Activated CD8-positive, alpha-beta memory T cell treated with anti-CD3 and anti-CD28 coated beads, Interleukin-2, amount 50 U/mL, for 4 hours (primary cell): ENCODE results near the gene RUFY3.

Experiments
- DNase-seq: peaks from one replicate; pipeline ENCODE4 v3.0.0-alpha.2; 2020

Gene RUFY3

DNA sequence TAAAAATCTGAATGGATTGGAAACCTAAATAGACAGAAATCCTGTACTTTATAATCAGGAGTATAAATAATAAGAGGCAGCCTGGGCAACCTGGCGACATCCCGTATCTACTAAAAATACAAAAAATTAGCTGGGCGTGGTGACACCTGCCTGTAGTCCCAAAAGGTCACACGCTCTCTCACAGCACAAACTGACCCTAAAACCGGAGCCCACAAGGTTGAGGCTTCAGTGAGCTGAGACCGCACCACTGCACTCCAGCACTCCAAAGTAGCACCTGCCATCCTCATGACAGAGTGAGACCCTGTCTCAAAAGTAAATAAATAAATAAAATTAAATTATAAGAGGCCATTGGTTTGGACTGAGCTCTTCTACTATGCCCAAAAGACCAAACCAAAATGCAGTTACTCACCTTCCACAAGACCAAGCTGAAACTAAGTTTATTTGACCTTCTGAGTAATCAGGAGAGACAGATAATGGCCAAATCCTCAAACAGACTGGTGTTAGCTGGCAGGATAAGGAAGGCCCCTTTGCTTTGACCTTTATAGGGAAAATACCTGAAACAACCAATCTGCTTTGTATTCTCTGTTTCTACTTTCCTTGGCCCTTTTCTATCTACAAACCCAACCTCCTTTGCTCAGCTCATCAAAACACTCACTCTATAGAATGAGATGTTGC lies 121.1 kb downstream of the RUFY3 start:
- no peak for DNase-seq

GRCh38 chr4:70844180-70844579 lies 122.4 kb downstream of the RUFY3 start:
- DNase-seq, result no peak

GRCh38 chr4:70849291-70849690 lies 127.5 kb downstream of the RUFY3 start:
- DNase-seq, result no peak

- no peak for DNase-seq
Observed at GRCh38 chr4:70855464-70855863, 133.7 kb downstream of the RUFY3 start.
